Hematopoietic multipotent progenitor cell (in vitro differentiated cells): ENCODE data around the gene KPNA1. TPM values are rescaled to one million over a fixed set of nuclear protein-coding genes. Genes with fewer than 3 reads are reported as not detected.
A peak's percentile ranks its signal among the peaks of the same experiment; 100 is the strongest.
"Not testable (repeated sequence)": the region's sequence is repeated elsewhere in the genome, so short reads cannot be mapped to it uniquely, and the experiment has no call there.

Source experiments
- DNase-seq, 3 donors: peaks; one replicate each; pipeline ENCODE4 v3.0.0-alpha.2; 2011 to 2015; ENCODE audit warnings: low read depth in 2 of 3, low spot score in 2 of 3
- total RNA-seq: library from RNA; depleted of rRNA; stranded (reverse); fragments of >200 nt; gene quantifications from one replicate; pipeline ENCODE4 v1.2.3, GENCODE V29; 2012

Gene KPNA1
- total RNA-seq, 1 donor = 10.5 TPM

DNA sequence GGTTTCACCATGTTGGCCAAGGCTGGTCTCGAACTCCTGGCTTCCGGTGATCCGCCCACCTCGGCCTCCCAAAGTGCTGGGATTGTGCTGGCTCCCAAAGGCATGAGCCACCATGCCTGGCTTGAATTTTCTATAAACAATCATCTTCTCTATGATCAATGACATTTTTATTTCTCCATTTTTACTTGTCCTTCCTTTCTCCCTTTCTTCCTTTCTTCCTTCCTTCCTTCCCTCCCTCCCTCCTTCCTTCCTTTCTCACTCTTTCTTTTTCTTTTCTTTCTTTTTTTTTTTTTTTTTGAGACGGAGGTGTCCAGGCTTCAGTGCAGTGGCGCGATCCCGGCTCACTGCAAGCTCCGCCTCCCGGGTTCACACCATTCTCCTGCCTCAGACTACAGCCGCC, 8.6 kb upstream of the KPNA1 start:
- DNase-seq = no peak

DNA sequence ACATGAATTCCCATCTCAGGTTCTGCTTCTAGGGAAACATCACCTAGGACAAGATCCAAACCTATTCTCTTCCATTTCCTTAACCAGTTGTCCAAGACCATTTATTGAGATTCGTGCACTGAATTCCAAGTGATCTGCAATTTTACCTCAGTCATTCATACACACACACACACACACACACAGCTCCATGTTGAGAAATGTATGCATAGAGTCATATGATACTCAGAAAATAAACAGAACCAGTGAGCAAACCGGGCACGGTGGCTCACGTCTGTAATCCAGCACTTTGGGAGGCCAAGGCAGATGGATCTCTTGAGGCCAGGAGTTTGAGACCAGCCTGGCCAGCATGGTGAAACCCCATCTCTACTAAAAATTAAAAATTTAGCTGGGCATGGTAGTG, 6.1 kb upstream of the KPNA1 start:
- no peak for DNase-seq

DNA sequence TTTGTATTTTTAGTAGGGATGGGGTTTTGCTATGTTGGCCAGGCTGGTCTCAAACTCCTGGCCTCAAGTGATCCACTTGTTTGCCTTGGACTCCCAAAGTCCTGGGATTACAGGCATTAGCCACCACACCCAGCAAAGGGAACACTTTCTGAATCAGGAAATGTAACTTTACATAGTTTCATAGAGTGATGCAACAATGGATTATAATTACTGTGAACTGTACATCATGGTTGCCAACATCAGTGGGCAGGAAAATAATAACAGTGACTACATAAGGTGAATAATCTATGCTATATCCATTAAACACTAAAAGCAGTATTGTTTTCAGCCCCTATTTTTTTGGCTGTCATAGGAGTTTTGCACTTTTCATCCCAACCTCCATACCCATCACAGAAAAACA, 5.0 kb upstream of the KPNA1 start:
- DNase-seq = no peak

DNA sequence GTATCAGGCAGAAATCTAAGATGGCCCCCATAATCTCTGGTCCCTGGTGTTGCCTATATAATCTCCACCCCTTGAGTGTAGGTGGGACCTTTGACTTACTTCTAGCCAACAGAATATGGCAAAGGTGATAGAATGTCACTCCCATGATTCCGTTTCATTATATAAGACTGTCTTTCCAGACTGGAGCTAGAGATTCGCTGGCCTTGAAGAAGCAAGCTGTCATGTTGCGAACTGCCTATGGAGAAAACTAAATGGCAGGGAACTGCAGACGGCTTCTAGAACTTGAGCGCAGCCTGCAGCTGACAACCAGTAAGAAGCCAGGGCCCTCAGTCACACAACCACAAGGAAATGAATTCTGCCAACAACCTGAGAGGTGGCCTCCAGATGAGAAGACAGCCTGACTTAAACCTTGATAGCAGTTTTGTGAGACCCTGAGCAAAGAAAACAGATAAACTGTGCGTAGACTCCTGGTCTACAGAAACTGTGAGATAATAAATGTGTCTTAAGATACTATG, 2.2 kb upstream of the KPNA1 start:
- DNase-seq = peak in 1 of 3 donors; percentile 49

DNA sequence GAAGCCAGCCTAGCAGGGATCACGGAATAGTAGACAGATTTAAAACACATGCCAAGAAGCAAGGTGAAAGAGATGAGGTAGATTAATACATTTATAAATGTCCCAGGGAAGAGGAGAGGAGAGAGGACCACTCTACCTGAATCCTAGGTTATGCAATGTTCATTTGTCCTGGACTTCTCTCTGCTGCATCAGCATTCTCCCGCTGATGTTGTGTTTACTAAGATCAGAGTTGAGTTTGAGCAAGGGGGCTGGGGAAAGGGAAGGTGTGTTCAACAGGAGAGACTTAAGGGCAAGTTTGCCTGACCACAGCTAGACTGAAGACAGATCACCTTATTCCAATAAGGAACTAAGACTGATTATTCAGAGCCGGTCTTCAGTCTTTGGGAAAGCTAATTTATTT, 1.1 kb upstream of the KPNA1 start:
- no peak for DNase-seq

DNA sequence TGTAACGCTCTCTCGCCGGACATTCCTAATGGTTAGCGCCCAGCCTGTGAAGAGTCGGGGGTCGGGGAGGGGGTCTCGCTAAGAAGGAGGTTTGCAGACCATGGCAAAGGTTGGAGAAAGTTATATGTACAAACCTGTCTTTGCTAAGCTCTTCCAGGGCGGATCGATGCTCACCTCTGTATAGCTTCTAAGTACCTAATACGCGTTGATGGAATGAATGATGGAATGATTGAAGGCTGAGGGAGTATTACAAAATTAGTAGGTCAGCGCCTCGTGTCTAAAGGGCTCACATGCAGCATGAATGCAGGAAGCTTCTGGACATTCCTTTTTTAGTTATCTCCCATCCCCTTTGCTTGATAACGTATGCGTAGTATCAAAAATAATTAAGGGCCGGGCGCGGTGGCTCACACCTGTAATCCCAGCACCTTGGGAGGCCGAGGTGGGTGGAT, 305 bp upstream of the KPNA1 start:
- DNase-seq = no peak

DNA sequence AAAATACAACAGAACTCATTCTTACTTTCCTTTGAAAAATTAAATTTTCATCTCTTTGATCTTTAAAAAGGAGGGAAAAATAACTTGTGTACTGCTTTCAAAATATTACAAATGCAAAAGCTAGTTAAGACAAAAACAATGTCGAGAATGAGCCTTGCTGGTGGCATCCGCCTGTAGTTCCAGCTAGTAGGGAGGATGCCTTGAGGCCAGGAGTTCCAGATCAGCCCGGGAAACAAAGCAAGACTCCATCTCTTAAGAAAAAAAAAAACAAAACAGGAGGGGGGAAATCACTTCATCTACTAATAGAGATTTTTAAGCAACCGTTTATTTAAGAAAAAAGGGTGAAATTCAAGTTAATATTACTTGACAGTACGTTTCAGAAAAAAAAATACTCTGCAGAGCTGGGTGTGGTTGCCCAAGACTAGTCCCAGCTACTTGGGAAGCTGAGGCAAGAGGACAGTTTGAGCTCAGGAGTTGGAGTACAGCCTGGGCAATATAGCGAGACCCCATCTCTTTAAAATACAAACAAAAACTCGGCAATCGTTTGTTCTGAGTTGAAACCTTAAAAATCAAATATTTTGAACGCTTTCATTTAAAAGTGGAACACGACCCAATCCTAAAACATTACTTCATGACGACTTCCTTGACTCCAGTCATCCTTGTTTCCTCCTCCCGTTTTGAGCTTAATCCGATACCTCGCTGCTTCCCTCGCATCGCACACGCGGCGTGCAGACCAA, 1.2 kb downstream of the KPNA1 start:
- DNase-seq = no peak

DNA sequence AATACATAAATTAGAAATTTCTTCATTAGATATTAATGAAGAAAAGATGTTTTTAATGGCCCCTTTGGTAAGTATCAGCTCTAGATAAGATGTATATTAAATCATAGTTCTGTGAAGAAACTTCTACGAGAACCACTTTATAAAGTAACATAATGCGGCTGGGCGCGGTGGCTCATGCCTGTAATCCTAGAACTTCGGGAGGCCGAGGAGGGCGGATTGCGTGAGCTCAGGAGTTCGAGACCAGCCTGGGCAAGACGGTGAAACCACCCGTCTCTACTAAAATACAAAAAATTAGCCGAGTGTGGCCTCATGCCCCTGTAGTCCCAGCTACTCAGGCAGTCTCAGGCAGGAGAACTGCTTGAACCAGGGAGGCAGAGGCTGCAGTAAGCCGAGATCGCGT, 2.5 kb downstream of the KPNA1 start:
- no peak for DNase-seq

DNA sequence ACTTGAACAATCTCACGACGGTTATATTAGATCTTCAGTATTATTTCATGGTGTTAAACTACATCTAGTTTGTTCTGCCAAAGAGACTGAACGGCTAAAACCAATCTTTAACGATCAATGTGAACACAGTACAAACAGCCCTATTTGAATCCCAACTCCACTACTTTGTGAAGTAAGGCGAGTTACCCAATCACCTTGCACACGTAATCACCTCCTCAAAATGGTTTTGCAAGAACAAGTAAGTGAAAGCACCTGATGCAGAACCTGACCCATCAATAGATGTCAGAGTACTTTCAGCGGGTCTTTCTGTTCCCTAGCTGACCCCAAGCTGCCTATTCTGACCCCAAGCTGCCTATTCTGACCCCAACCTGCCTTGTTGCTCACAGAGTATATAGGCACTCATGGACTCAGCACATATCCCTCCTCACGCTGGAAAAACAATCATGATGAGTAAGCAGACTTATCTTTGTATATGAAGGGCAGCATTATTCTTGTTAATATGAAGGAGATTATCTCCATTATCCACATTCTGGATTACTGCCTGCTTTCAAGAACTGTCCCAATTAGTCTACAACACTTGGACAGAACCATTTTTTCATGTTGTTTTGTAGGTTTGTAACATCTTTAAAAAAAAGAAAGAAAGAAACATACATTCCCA, 3.7 kb downstream of the KPNA1 start:
- DNase-seq = no peak

DNA sequence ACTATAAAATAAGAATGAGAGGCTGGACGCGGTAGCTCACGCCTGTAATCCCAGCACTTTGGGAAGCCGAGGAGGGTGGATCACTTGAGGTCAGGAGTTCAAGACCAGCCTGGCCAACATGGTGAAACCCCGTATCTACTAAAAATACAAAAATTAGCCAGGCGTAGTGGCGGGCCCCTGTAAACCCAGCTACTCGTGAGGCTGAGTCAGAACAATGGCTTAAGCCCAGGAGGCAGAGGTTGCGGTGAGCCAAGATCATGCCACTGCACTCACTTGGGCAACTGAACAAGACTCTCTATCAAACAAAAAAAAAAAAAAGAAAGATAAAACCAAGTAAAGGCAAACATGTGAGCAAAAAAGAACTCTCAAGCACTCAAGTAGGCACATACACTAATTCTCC, 5.8 kb downstream of the KPNA1 start:
- DNase-seq = not testable (repeated sequence)

DNA sequence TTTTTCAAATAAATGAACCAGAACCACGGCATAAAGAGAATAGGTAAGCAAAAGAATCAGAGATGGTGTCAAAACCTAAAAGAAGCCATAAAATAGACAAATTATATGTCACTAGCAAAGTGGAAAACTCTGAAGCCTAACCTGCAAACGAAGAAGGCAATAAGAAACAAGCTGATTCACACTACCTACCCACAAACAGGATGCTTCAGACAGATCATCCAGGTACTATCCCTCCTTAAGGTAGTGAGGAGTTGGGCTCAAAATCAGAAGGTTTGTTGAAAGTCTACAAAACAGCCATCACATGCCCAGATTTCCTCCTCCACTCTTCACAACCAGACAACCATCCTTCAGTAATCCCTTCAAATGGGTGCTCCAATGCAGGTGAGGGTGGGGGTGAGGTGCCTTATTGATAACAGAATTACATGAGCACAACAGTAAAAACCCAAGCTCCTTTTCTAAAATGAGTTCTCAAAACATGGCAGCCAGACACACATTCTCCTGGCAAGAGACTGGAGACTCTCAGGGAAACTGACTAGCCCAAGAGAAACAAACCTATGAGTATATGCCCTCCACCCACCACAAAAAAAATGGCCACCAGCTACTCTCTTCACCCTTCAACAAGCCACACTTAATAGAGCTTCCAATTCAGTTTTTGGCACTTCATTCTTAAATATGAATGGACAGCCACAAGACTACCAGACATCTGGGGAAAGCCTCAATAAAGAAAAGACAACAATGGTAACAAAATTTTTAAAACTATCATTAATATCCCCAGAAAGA, 6.4 kb downstream of the KPNA1 start:
- DNase-seq = no peak

DNA sequence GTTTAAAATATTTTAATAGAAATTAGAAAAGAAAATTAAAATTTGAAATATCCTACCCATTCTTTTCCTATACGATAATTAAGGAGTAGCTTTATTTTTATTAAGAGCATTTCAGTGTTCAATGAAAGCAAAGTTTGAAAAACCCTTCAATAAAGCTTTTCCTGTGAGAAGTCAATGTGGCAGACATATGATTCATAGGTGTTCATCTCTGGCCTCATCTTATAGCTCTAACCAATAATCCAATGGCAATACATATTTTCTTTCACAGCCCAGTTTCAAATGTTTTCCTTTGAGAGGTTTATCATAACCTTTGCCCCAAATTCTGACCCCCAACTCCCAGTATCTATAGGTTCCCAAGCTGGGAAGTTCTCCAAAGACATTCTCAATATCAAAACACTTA, 8.3 kb downstream of the KPNA1 start:
- no peak for DNase-seq

DNA sequence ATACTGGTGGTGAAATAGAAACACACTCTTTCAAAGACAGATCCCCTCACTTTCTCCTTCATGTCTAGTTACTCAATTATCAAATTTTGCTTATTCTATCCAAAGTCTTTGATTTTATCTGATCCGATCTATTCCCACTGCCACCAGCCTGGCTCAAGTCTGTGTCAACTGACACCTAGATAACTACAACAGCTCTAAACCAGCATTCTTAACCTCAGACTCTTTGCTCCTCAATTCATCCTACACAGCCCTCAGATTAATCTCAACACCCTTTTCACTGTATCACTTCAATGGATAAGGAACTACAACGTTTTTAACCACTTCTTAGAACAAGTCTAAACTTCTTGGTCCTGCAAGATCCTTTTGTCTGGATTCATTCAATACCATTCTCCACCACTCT, 9.1 kb downstream of the KPNA1 start:
- DNase-seq = no peak

DNA sequence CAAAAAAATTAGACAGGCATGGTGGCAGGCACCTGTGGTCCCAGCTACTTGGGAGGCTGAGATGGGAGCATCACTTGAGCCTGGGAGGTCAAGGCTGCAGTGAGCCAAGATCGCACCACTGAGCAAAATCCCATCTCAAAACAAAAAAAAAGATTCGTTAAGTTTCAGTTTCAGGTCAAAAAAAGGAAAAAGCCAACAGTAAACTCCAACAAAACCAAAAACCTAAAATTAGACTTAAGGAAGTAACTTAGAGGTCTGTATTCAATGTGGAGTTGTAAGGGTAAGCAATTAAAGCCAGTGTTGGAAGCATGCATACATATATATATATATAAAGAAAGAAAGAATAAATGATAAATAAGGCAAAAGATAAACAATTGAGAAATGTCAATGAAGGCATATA, 11.8 kb downstream of the KPNA1 start:
- no peak for DNase-seq

DNA sequence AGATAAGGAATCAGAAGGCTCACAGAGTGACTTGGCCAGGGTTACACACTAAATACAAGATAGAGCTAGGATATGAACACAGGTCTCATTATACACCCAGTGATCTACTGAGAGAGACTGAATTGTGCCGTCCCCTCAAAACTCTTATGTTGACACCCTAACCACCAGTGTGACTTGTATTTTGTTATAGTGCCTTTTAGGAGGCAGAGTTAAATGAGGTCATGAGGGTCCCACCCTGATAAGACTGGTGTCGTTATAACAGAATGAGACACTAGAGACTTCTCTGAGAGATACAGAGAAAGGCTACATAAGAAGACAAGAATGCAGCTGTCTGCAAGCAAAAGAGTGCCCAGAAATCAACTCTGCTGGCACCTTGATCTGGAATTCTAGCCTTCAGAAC, 12.6 kb downstream of the KPNA1 start:
- peak in 1 of 3 donors; percentile 6 for DNase-seq

DNA sequence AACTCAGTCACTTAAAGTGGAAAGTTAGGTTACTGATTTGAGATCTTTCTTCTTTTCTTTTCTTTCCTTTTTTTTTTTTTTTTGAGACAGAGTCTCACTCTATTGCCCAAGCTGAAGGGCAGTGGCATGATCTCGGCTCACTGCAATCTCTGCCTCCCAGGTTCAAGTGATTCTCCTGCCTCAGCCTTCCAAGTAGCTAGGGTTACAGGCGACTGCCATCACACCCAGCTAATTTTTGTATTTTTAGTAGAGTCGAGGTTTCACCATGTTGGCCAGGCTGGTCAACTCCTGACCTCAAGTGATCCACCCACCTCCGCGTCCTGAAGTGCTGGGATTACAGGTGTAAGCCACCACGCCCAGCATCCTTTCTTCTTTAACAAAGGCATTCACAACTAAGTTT, 13.8 kb downstream of the KPNA1 start:
- DNase-seq = not testable (repeated sequence)

DNA sequence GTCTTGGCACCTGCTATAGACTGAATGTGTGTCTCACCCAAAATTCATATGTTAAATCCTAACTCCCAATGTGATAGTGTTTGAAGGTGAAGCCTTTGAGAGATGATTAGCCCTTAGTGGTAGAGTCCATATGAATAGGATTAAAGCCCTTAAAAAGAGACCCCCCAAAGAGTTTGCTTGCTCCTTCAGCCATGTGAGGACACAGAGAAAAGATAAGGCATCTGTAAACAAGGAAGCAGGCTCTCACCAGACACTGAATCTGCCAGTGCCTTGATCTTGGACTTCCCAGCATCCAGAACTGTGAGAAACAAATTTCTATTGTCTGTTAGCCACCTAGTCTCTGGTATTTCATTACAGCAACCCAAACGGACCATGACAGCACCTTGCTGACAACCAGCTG, 16.6 kb downstream of the KPNA1 start:
- DNase-seq = no peak

DNA sequence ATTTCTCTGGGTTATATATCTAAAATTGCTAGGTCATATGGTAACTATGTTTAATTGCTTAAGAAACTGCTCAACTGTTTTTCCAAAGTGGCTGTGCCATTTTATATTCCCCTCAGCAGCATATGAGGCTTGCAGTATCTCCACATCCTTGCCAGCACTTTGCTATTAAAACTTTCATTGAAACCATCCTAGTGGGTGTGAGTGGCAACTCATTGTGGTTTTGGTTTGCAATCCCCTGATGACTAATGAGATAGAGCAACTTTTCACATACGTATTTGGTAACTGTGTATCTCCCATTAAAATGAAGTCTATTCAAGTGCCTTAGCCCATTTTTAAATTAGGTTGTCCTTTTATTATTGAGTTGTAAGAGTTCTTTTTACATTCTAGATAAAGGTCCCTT, 17.3 kb downstream of the KPNA1 start:
- DNase-seq = peak in 2 of 3 donors; percentile 70 to 86

DNA sequence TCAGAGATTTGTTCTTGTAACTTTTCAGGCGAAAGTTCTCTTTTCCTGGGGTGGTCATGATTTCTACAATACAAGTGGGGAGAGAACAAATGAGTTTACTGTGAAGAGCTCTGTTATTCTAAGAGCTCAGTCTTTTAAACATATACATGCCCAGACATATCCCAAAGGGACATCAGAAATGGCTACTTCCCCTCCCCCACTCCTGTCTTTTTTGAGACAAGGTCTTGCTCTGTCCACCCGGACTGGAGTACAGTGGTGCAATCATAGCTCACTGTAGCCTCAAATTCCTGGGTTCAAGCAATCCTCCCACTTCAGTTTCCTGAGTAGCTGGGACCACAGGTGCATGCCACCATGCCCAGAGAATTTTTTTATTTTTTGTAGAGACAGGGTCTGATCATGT, 18.2 kb downstream of the KPNA1 start:
- DNase-seq = no peak

DNA sequence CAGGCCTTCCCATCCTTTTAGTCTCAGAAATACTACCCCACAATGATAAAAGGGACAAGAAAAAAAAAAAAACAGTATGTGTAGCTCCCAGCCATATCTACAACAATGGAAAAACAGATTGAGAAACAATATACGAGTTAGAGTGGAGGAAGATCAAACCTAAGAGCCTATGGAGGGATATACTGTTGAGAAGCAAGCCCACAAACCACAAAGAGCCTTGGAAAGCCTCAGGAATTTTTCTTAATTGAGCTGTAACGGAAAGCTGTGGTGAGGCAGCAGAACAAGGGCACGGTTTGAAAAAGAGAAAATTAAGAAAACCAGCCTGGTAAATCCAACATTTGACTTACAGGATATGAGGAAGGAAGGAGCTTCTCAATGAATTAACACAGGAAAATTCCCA, 21.4 kb downstream of the KPNA1 start:
- DNase-seq = no peak

DNA sequence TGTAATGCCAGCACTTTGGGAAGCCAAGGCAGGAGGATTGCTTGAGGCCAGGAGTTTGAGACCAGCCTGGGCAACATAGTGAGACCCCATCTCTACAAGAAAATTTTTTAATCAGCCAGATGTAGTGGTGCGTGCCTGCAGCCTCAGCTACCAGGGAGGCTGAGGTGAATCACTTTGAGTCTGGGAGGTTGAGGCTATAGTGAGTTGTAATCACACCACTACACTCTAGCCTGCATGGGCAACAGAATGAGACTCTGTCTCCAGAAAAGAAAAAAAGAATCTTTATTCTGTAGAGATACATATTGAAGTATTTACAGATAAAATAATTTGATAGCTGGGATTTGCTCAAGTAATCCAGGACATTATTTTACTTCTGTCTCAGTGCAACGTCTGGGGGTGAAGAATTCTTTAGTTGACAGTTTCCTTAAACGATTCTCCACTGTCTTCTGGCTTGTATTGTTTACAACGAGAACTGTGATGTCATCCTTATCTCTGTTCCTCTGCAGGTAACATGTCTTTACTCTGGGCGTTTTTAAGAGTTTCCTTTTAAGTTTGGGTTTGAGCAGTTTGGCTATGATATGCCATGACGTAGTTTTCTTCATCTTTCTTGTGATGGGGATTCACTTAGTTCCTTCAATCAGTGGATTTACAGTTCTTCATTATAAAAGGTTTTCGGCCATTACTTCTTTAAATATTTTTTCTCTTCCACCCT, 26.3 kb downstream of the KPNA1 start:
- no peak for DNase-seq
